ENCODE measurements around the gene CCDC12.

CCDC12 gene

GRCh38 chr3:46935168-46935858 is 41.2 kb downstream of the CCDC12 start:
- DNase-seq, result no peak

GRCh38 chr3:46934498-46935167 is 41.9 kb downstream of the CCDC12 start:
- DNase-seq, result no peak

GRCh38 chr3:46934072-46934471 is 42.5 kb downstream of the CCDC12 start:
- DNase-seq, result no peak

GRCh38 chr3:46933261-46933660 is 43.3 kb downstream of the CCDC12 start:
- DNase-seq, result no peak

GRCh38 chr3:46932455-46933225 is 43.9 kb downstream of the CCDC12 start:
- DNase-seq, result no peak

GRCh38 chr3:46931631-46932331 is 44.8 kb downstream of the CCDC12 start:
- no peak for DNase-seq

- no peak for DNase-seq
These were observed 45.6 kb downstream of the CCDC12 start for GRCh38 chr3:46930945-46931403.

GRCh38 chr3:46930166-46930944 is 46.2 kb downstream of the CCDC12 start:
- DNase-seq, result no peak

GRCh38 chr3:46929324-46929723 is 47.2 kb downstream of the CCDC12 start:
- no peak for DNase-seq

- DNase-seq, result no peak
These were observed 48.3 kb downstream of the CCDC12 start for GRCh38 chr3:46928282-46928681.

GRCh38 chr3:46927718-46928073 is 48.8 kb downstream of the CCDC12 start:
- DNase-seq, result no peak

- no peak for DNase-seq
These were observed 49.5 kb downstream of the CCDC12 start for GRCh38 chr3:46926871-46927717.

GRCh38 chr3:46926447-46926846 is 50.1 kb downstream of the CCDC12 start:
- no peak for DNase-seq

- no peak for DNase-seq
These were observed 50.5 kb downstream of the CCDC12 start for GRCh38 chr3:46926039-46926438.

- DNase-seq, result no peak
These were observed 51.0 kb downstream of the CCDC12 start for GRCh38 chr3:46925585-46925934.

GRCh38 chr3:46924921-46925584 is 51.5 kb downstream of the CCDC12 start:
- no peak for DNase-seq

GRCh38 chr3:46923559-46924350 is 52.8 kb downstream of the CCDC12 start:
- DNase-seq, result peak; percentile 35

- DNase-seq, result no peak
These were observed 53.5 kb downstream of the CCDC12 start for GRCh38 chr3:46922871-46923558.

GRCh38 chr3:46922426-46922825 is 54.1 kb downstream of the CCDC12 start:
- DNase-seq, result no peak

All from activated naive CD4-positive, alpha-beta T cell treated with anti-CD3 and anti-CD28 coated beads, Interleukin-2, amount 50 U/mL, for 16 hours (primary cell).